GM12875 (cell line): ENCODE measurements around the gene BLMH.

ENCODE experiments used
- H3K4me3 ChIP-seq: one replicate; pipeline ENCODE4 v1.5.1; 2011; ENCODE audit warnings: low read depth, low read length, control low read depth
- CTCF ChIP-seq: IDR thresholded peaks from 2 replicates; pipeline ENCODE4 v1.5.1; 2011; ENCODE audit warnings: low read depth, mild to moderate bottlenecking, control low read depth, inconsistent platforms, low read length, moderate library complexity, borderline replicate concordance; ENCODE audit not compliant: insufficient read depth

BLMH gene

GRCh38 chr17:30219833-30220232, 71.9 kb downstream of the BLMH start:
- no peak for TF ChIP-seq CTCF
- H3K4me3 ChIP-seq: no peak overlapping the region

- no peak for TF ChIP-seq CTCF
- no peak overlapping the region for H3K4me3 ChIP-seq
Observed at GRCh38 chr17:30219315-30219714, 72.4 kb downstream of the BLMH start.

GRCh38 chr17:30218799-30219198, 72.9 kb downstream of the BLMH start:
- no peak for TF ChIP-seq CTCF

GRCh38 chr17:30217746-30218245, 73.9 kb downstream of the BLMH start:
- no peak overlapping the region for H3K4me3 ChIP-seq
- TF ChIP-seq CTCF: no peak

More at GRCh38 chr17:30218799-30219198, 72.9 kb downstream of the BLMH start:
- no peak overlapping the region for H3K4me3 ChIP-seq

- TF ChIP-seq CTCF: no peak
Observed at GRCh38 chr17:30217054-30217453, 74.7 kb downstream of the BLMH start.

GRCh38 chr17:30212750-30213149, 79.0 kb downstream of the BLMH start:
- H3K4me3 ChIP-seq: peak overlapping the region; percentile 12
- TF ChIP-seq CTCF: peak; percentile 58

More at GRCh38 chr17:30217054-30217453, 74.7 kb downstream of the BLMH start:
- H3K4me3 ChIP-seq: no peak overlapping the region

GRCh38 chr17:30211371-30211770, 80.4 kb downstream of the BLMH start:
- no peak for TF ChIP-seq CTCF
- no peak overlapping the region for H3K4me3 ChIP-seq
